ENCODE data around the gene SF3A2. TPM values are rescaled to one million over a fixed set of nuclear protein-coding genes. Genes with fewer than 3 reads are reported as not detected.
A peak's percentile ranks its signal among the peaks of the same experiment; 100 is the strongest.

The SF3A2 gene
- total and polyA plus RNA-seq, 10 of the 15 experiments (the other 5 are each of a cell fraction or from before 2014, with no cell fraction given): 0.33 to 143 (median 30.6) TPM

DNA sequence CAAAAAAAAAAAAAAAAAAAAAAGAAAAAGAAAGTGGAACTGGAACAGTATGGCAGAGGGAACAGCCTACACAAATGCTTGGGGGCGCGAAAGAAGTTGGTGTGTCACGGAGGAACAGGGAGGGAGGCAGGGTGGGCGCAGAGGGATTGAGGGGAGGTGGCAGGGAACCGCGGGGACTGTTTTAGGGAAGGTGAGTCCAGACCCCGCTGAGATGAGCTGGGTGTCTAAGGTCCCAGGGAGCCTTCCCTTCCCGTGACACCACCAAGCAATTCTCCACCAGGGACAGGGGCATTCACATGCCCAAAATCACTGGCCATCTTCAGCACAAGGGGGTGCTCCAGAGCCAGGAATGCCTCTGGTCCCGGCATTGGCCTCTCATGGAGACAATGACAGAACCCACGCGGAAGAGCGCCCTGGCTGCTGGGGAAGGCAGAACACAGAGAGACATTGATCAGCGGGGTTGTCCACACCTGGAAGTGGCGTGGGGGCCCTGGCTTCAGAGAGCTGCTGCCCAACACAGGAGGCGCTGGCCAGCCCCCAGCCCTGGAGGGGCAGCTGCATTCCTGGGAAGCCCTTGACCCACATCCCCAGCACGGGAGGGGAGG, 38.4 kb downstream of the SF3A2 start (continued):
- TF ChIP-seq SMC3 (IDR thresholded peaks at IDR 0.05; ENCODE audit: borderline replicate concordance, low read length): peak; percentile 82

DNA sequence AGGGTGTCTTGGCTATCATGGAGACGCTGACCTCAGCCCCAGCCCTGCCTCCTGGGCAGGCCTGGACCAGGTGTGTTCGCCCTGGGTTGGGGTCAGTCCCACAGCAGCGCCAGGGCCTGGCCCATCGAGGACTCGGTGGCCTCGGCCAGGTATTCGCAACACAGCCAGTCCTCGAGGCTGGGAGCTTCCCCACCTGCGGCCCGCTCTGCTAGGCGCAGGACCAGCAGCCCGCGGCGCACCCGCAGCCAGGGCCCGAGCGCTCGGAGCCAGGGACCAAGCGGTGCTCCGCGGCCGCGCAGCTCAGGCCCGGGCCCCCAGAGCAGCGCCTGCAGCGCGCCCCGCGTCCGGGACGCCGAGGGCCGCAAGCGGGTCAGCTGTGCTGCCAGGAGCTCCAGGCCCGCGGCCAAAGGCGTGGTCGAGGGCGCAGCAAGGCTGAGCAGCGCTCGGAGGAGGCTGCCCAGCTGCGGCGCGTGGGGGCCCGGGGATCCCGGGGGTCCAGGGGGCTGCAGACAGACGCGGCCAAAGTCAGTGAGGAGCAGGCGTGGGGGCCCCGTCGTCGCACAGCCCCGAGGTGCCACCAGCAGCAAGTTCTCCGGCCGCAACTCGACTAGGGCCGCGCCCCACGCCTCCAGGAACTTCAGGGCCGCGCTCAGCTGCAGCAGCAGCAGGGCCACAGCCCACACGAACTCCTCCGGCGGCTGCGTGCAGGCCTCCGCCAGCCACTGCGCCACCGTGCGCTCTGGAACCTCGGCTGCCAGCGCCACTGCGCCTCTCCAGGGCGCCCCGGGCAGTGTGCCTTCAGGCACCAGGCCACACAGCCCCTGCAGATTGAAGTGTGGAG, 39.2 kb downstream of the SF3A2 start:
- Histone ChIP-seq H4K20me1 (ENCODE audit: control insufficient read depth, insufficient read depth) (peaks cover 10% of the 10 kb centered on the region), H3K36me3 (ENCODE audit: control insufficient read depth in 2 of 2, insufficient read depth in 2 of 2, low read length in 1 of 2) (peaks cover 4 to 19% of the 10 kb centered on the region in 2 experiments), H3K9ac (ENCODE audit: control insufficient read depth, insufficient read depth, low read length) (no peak overlapping the region), H3K79me2 (ENCODE audit: control insufficient read depth, insufficient read depth, low read length) (peaks cover 38% of the 10 kb centered on the region), H3K4me3 (no peak overlapping the region), H3K9me3 (replicated peaks; ENCODE audit: control insufficient read depth, insufficient read depth, low read length) (no peaks in the 10 kb centered on the region), H3K27ac (ENCODE audit: control insufficient read depth, insufficient read depth) (no peak overlapping the region), H3K4me2 (ENCODE audit: control insufficient read depth, insufficient read depth) (no peak overlapping the region), H3K4me1 (ENCODE audit: control insufficient read depth, insufficient read depth, low read length) (peaks cover 7% of the 10 kb centered on the region), H3K27me3 (replicated peaks in 1 of 2; ENCODE audit: control insufficient read depth in 2 of 2, insufficient read depth in 2 of 2, low read length in 1 of 2) (no peaks in the 10 kb centered on the region), H2AFZ (ENCODE audit: control insufficient read depth, low read depth, low read length) (no peak overlapping the region)
- in situ Hi-C loops (cut with MboI) (loop anchor here (10.0 kb wide), 1 partner anchor 339 kb away; no protein-coding TSS in a partner anchor), intact Hi-C loops (cut with micrococcal nuclease; ENCODE audit: unreplicated experiment) (loop anchor here (1.0 to 10.0 kb wide), 3 partner anchors 40 to 509 kb away; partner anchors contain the start of genes SGTA and THOP1)
- SMC1A ChIA-PET (ENCODE audit: uncharacterized antibody, unreplicated experiment): interaction anchor here (2.1 to 5.1 kb wide), 3 partner anchors 37 to 117 kb away, joined by 5 to 30 read pairs (median 10); no protein-coding TSS in a partner anchor
- no peak for FAIRE-seq
- TF ChIP-seq POLR2AphosphoS5 (IDR thresholded peaks at IDR 0.05; ENCODE audit: low read length): peak; percentile 3; the same call in 1 of the 2 replicates
- peak; percentile 30 for TF ChIP-seq POLR2A (IDR thresholded peaks at IDR 0.05; ENCODE audit: low read depth, low read length)
- TF ChIP-seq ZZZ3 (IDR thresholded peaks at IDR 0.05; ENCODE audit: control insufficient read depth, insufficient read length, low read depth): no peak
- no peak for TF ChIP-seq RELA (IDR thresholded peaks at IDR 0.05; ENCODE audit: borderline replicate concordance, partially characterized antibody)
- RAD21 ChIA-PET (ENCODE audit: unreplicated experiment): interaction anchor here (1.1 to 4.5 kb wide), 4 partner anchors 18 to 116 kb away, joined by 3 to 44 read pairs (median 4); no protein-coding TSS in a partner anchor
- WGBS (ENCODE audit: insufficient coverage, insufficient replicate concordance, low lambda C conversion rate, missing lambda C conversion rate): 97% methylated on average over 50 of the region's 74 CpGs
- CTCF ChIA-PET: interaction anchor here (1.0 to 6.4 kb wide), 8 partner anchors 9 to 116 kb away, joined by 3 to 46 read pairs (median 8); no protein-coding TSS in a partner anchor
- POLR2A ChIA-PET: no interaction called here
- no peak for DNase-seq (ENCODE audit: low read depth, low spot score)
- BruUV-seq (replicated peaks): no TSS peak
- no peak for ATAC-seq
